PC-3 (cell line): ENCODE data around the gene AVPI1. TPM values are rescaled to one million over a fixed set of nuclear protein-coding genes. Genes with fewer than 3 reads are reported as not detected.

Experiments used
- ATAC-seq: fragments of 200-7000 bp; cut with Tn5 transposase; 2 replicates; pipeline ENCODE4 v1.9.1; 2020; ENCODE audit warnings: mild to moderate bottlenecking, moderate library complexity
- BruUV-seq: library from RNA; stranded (reverse); fragments of 400-500 nt; replicated peaks from 2 replicates; lab custom pipeline; 2021; lab: Mats Ljungman, UMichigan
- CTCF ChIA-PET: fragments of 300-600 bp; sonication (Branson Sonifier 250); formaldehyde crosslinking; loops from one replicate; lab custom pipeline; 2022; ENCODE audit warnings: antibody characterized with exemption; lab: Charles Lee
- POLR2A ChIA-PET: fragments of 300-600 bp; sonication (Branson Sonifier 250); formaldehyde crosslinking; loops from one replicate; lab custom pipeline; 2022; ENCODE audit warnings: antibody characterized with exemption; ENCODE audit not compliant: unreplicated experiment; lab: Charles Lee
- DNase-seq: peaks from one replicate; pipeline ENCODE4 v3.0.0-alpha.2; 2015
- H2AFZ ChIP-seq: fragments of 300-600 bp; sonication (generic); 2 replicates; pipeline ENCODE4 v1.6.0; 2016; ENCODE audit warnings: antibody characterized with exemption, low read length
- H3F3A ChIP-seq: fragments of 300-600 bp; sonication (generic); one replicate; pipeline ENCODE4 v1.6.0; 2017; ENCODE audit warnings: antibody characterized with exemption, low read length, control low read depth, mild to moderate bottlenecking; ENCODE audit not compliant: unreplicated experiment
- H3K27ac ChIP-seq: fragments of 300-600 bp; sonication (generic); 2 replicates; pipeline ENCODE4 v1.5.1; 2016; ENCODE audit warnings: mild to moderate bottlenecking, low read length
- H3K27me3 ChIP-seq: fragments of 300-600 bp; sonication (generic); 2 replicates; pipeline ENCODE4 v1.6.1; 2016; ENCODE audit warnings: low read length, mixed read lengths
- H3K36me3 ChIP-seq: fragments of 300-600 bp; sonication (generic); 2 replicates; pipeline ENCODE4 v1.6.1; 2016; ENCODE audit warnings: low read depth, mixed run types, low read length, mixed read lengths
- H3K4me1 ChIP-seq: fragments of 300-600 bp; sonication (generic); 2 replicates; pipeline ENCODE4 v1.5.1; 2016; ENCODE audit warnings: low read length; ENCODE audit not compliant: insufficient read depth
- H3K4me2 ChIP-seq: fragments of 300-600 bp; sonication (generic); 2 replicates; pipeline ENCODE4 v1.6.0; 2016; ENCODE audit warnings: low read length
- H3K4me3 ChIP-seq: fragments of 300-600 bp; sonication (generic); 2 replicates; pipeline ENCODE4 v1.5.1; 2016; ENCODE audit warnings: mild to moderate bottlenecking, low read length, mixed read lengths
- H3K79me2 ChIP-seq: fragments of 300-600 bp; sonication (generic); 2 replicates; pipeline ENCODE4 v1.6.1; 2017; ENCODE audit warnings: low read length, mixed read lengths
- H3K9ac ChIP-seq: fragments of 300-600 bp; sonication (generic); 2 replicates; pipeline ENCODE4 v1.6.0; 2016; ENCODE audit warnings: mild to moderate bottlenecking, low read length
- H3K9me2 ChIP-seq: fragments of 300-600 bp; sonication (generic); replicated peaks from 2 replicates; pipeline ENCODE4 v1.6.1; 2016; ENCODE audit warnings: mixed run types, low read length, mixed read lengths
- H3K9me3 ChIP-seq: fragments of 300-600 bp; sonication (generic); 2 replicates; pipeline ENCODE4 v1.6.1; 2016; ENCODE audit warnings: low read length, mixed read lengths
- H4K20me1 ChIP-seq: fragments of 300-600 bp; sonication (generic); 2 replicates; pipeline ENCODE4 v1.6.1; 2016; ENCODE audit warnings: low read length, mixed read lengths
- CTCF ChIP-seq: fragments of 300-600 bp; sonication (generic); conservative IDR thresholded peaks from 2 replicates; pipeline ENCODE4 v1.5.1; 2017; ENCODE audit warnings: antibody characterized with exemption, low read depth, mild to moderate bottlenecking, low read length
- EZH2 ChIP-seq: fragments of 300-600 bp; sonication (generic); IDR thresholded peaks from one replicate; pipeline ENCODE4 v1.6.1; 2017; ENCODE audit warnings: antibody characterized with exemption, mild to moderate bottlenecking, low read length; ENCODE audit not compliant: unreplicated experiment
- EZH2phosphoT487 ChIP-seq: fragments of 300-600 bp; sonication (generic); IDR thresholded peaks from 2 replicates; pipeline ENCODE4 v1.6.1; 2018; ENCODE audit warnings: mild to moderate bottlenecking, antibody characterized with exemption, low read length, borderline replicate concordance
- intact Hi-C: fragments of 100-400 bp; cut with micrococcal nuclease; formaldehyde crosslinking; loops from 2 replicates; pipeline ENCODE4 v1.9.0; 2023
- total RNA-seq: library from RNA; depleted of rRNA; stranded (reverse); fragments of >200 nt; gene quantifications from 2 replicates; pipeline ENCODE4 v1.2.3, GENCODE V29; 2014

The AVPI1 gene
- total RNA-seq, 1 experiment from 2014 or later, result 44.5 TPM

DNA sequence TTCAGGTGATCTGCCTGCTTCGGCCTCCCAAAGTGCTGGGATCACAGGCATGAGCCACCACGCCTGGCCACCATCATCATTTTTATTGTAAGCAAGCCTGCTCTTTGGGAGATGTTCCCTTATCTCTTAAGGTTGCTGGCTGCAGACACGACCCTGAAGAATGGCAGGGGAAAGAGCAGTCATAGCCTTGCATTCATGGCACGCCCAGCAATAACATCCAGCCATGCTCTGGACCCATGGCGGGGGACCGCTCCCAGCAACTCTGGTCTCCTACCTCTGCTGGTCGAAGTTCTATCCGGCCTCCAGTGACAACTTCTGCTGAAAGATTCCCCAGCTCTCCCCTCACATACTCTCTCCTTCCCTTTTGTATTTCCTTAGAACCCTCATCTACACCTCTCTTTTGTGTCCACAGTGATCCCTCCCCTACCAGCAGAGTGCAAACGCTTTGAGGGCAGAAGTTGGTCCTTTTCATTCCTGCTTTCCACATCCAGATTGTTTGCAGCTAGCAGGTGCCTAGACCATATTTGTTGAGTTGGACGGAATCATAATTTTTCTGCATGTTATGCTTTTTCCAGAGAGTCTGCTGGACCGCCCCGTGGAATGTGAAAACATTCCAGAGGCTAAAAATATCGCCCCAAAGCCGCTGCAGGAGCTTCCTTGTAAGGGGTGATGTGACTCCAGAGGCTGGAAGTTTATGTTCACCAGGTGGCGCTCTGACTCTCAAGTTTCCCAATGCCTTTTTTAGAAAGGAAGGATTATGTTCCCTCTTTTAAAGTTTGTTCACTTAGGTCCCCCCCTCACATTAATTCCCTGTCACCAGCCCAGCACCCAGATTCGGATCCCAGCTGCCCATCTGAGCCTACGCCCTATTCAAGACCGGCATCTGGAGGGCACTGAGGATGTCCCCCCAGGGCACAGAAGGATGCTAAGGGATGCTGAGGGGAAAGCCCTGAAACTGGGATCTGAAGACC is 22.2 kb upstream of the AVPI1 start:
- Histone ChIP-seq H3K9me2 (no peaks in the 10 kb centered on the region), H3K27ac (no peak overlapping the region), H3K27me3 (no peaks in the 10 kb centered on the region), H3K9me3 (no peaks in the 10 kb centered on the region), H3K4me1 (peaks cover 5% of the 10 kb centered on the region; the same call in 1 of the 2 replicates), H3K79me2 (peaks cover 5% of the 10 kb centered on the region; the same call in 1 of the 2 replicates), H3K4me2 (peak overlapping the region; percentile 31; the same call in 1 of the 2 replicates), H2AFZ (0 out of 2 replicates have a peak overlapping the region, but pooled peaks have one; percentile 45), H3K36me3 (no peaks in the 10 kb centered on the region), H4K20me1 (no peaks in the 10 kb centered on the region), H3F3A (no peaks in the 10 kb centered on the region), H3K9ac (no peak overlapping the region), H3K4me3 (no peak overlapping the region)
- ATAC-seq, result peak; percentile 7; the same call in 1 of the 2 replicates
- DNase-seq, result peak; percentile 69
- TF ChIP-seq CTCF (peak; percentile 82), EZH2 (no peak), EZH2phosphoT487 (no peak)
- POLR2A ChIA-PET, result no interaction called here
- CTCF ChIA-PET, result interaction anchor here (0.7 to 1.1 kb wide), 2 partner anchors 8 to 18 kb away, joined by 5 to 7 read pairs; no protein-coding TSS in a partner anchor
- no TSS peak for BruUV-seq
- intact Hi-C loops, result loop anchor here (1.0 kb wide), 1 partner anchor 22 kb away; no protein-coding TSS in a partner anchor

DNA sequence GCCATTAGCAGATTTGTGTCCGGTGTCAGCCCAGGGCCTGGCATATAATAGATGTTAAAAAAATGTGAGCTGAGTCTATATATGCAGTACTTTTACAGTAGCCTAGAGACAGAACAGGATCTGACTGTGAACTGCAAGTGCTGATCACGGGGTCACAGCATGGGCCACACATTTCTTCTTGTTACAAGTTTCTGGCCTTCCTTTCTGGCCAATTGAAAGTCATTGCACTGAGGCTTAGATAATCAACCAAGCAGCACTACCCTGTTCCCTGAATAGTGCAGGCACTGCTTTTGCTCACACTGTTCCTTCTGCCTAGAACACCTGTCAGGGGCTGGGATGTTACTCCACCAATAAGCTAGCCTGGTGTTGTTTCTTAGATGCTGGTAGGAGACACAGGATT is 21.1 kb upstream of the AVPI1 start:
- intact Hi-C loops, result no loop called here
- Histone ChIP-seq H3K27me3 (no peaks in the 10 kb centered on the region), H2AFZ (no peak overlapping the region), H4K20me1 (no peaks in the 10 kb centered on the region), H3K4me3 (no peak overlapping the region), H3K36me3 (no peaks in the 10 kb centered on the region), H3K79me2 (no peaks in the 10 kb centered on the region), H3K9me3 (no peaks in the 10 kb centered on the region), H3F3A (no peaks in the 10 kb centered on the region), H3K9ac (no peak overlapping the region), H3K9me2 (no peaks in the 10 kb centered on the region), H3K4me2 (no peak overlapping the region), H3K27ac (no peak overlapping the region), H3K4me1 (peaks cover 4% of the 10 kb centered on the region; the same call in 1 of the 2 replicates)
- BruUV-seq, result no TSS peak
- ATAC-seq (no peak), DNase-seq (no peak)
- CTCF ChIA-PET, result no interaction called here
- POLR2A ChIA-PET, result no interaction called here
- TF ChIP-seq CTCF (no peak), EZH2phosphoT487 (no peak), EZH2 (no peak)
